WTC11 (cell line): ENCODE data around the gene PDPN. TPM values are rescaled to one million over a fixed set of nuclear protein-coding genes. Genes with fewer than 3 reads are reported as not detected.

Experiments used
- ATAC-seq: fragments of 200-7000 bp; cut with Tn5 transposase; 2 replicates; pipeline ENCODE4 v1.10.0; 2021; ENCODE audit warnings: mild to moderate bottlenecking, moderate library complexity
- CTCF ChIA-PET: fragments of 300-600 bp; sonication (Branson Sonifier 250); formaldehyde crosslinking; loops from one replicate; lab custom pipeline; 2021; ENCODE audit warnings: antibody characterized with exemption; lab: Charles Lee
- POLR2A ChIA-PET: fragments of 350-600 bp; sonication (Branson Sonifier 250); formaldehyde crosslinking; loops from one replicate; lab custom pipeline; 2021; ENCODE audit warnings: antibody characterized with exemption; lab: Charles Lee
- DNase-seq: peaks from one replicate; pipeline ENCODE4 v3.0.0; 2021; ENCODE audit warnings: low spot score
- H3K27ac Mint-ChIP-seq: 2 replicates; pipeline ENCODE4 v1.8.0; 2021; ENCODE audit warnings: mixed read lengths
- H3K27me3 Mint-ChIP-seq: 2 replicates; pipeline ENCODE4 v1.8.0; 2021; ENCODE audit warnings: low read depth, mild to moderate bottlenecking, moderate library complexity, mixed read lengths
- H3K36me3 Mint-ChIP-seq: 2 replicates; pipeline ENCODE4 v1.8.0; 2021; ENCODE audit warnings: mixed read lengths
- H3K4me1 Mint-ChIP-seq: 2 replicates; pipeline ENCODE4 v1.8.0; 2022; ENCODE audit warnings: mixed read lengths
- H3K4me3 Mint-ChIP-seq: 2 replicates; pipeline ENCODE4 v1.8.0; 2021; ENCODE audit warnings: mild to moderate bottlenecking, moderate library complexity, mixed read lengths
- H3K9me3 Mint-ChIP-seq: 2 replicates; pipeline ENCODE4 v1.8.0; 2021; ENCODE audit warnings: mixed read lengths
- CBFB ChIP-seq: sonication (generic); formaldehyde crosslinking; IDR thresholded peaks from 2 replicates; pipeline ENCODE4 v1.8.1; 2022; ENCODE audit warnings: mild to moderate bottlenecking, low read depth, missing genetic modification reagents
- CREM ChIP-seq: sonication (generic); formaldehyde crosslinking; IDR thresholded peaks from 2 replicates; pipeline ENCODE4 v1.8.1; 2022; ENCODE audit warnings: mild to moderate bottlenecking, missing genetic modification reagents, moderate library complexity
- ETV6 ChIP-seq: sonication (generic); formaldehyde crosslinking; IDR thresholded peaks from 2 replicates; pipeline ENCODE4 v1.8.1; 2022; ENCODE audit warnings: mild to moderate bottlenecking, missing genetic modification reagents
- FOXJ3 ChIP-seq: sonication (generic); formaldehyde crosslinking; IDR thresholded peaks from 2 replicates; pipeline ENCODE4 v1.9.0; 2021; ENCODE audit warnings: missing genetic modification reagents, mild to moderate bottlenecking, borderline replicate concordance
- FOXP1 ChIP-seq: sonication (generic); formaldehyde crosslinking; IDR thresholded peaks from 2 replicates; pipeline ENCODE4 v1.8.0; 2022; ENCODE audit warnings: missing genetic modification reagents, mild to moderate bottlenecking, moderate library complexity, borderline replicate concordance
- GTF2I ChIP-seq: fragments of 250-450 bp; sonication (Bioruptor Pico); conservative IDR thresholded peaks from 2 replicates; pipeline ENCODE4 v1.4.0; 2021; ENCODE audit warnings: mild to moderate bottlenecking
- IRF2 ChIP-seq: sonication (generic); formaldehyde crosslinking; IDR thresholded peaks from 2 replicates; pipeline ENCODE4 v1.8.0; 2022; ENCODE audit warnings: low read depth, missing genetic modification reagents, borderline replicate concordance
- JAZF1 ChIP-seq: fragments of 250-450 bp; sonication (Bioruptor Pico); IDR thresholded peaks from 2 replicates; pipeline ENCODE4 v1.9.0; 2021; ENCODE audit warnings: moderate library complexity, mild to moderate bottlenecking, inconsistent platforms
- NFATC4 ChIP-seq: fragments of 250-450 bp; sonication (Bioruptor Pico); IDR thresholded peaks from 2 replicates; pipeline ENCODE4 v1.9.0; 2021; ENCODE audit warnings: mild to moderate bottlenecking
- NR2C2 ChIP-seq: sonication (generic); formaldehyde crosslinking; IDR thresholded peaks from 2 replicates; pipeline ENCODE4 v1.8.0; 2022; ENCODE audit warnings: mild to moderate bottlenecking, missing genetic modification reagents
- PRDM15 ChIP-seq: sonication (generic); formaldehyde crosslinking; IDR thresholded peaks from 2 replicates; pipeline ENCODE4 v1.8.0; 2022; ENCODE audit warnings: missing genetic modification reagents
- RELA ChIP-seq: sonication (generic); formaldehyde crosslinking; IDR thresholded peaks from 2 replicates; pipeline ENCODE4 v1.8.1; 2022; ENCODE audit warnings: missing genetic modification reagents, mild to moderate bottlenecking, borderline replicate concordance
- SMAD3 ChIP-seq: sonication (generic); formaldehyde crosslinking; IDR thresholded peaks from 2 replicates; pipeline ENCODE4 v1.8.0; 2022; ENCODE audit warnings: missing genetic modification reagents, mild to moderate bottlenecking, borderline replicate concordance
- SP1 ChIP-seq: sonication (generic); formaldehyde crosslinking; conservative IDR thresholded peaks from 2 replicates; pipeline ENCODE4 v1.8.1; 2022; ENCODE audit warnings: missing genetic modification reagents
- TEAD1 ChIP-seq: sonication (generic); formaldehyde crosslinking; IDR thresholded peaks from 2 replicates; pipeline ENCODE4 v1.8.0; 2022; ENCODE audit warnings: mild to moderate bottlenecking, missing genetic modification reagents
- ZNF121 ChIP-seq: sonication (generic); formaldehyde crosslinking; IDR thresholded peaks from 2 replicates; pipeline ENCODE4 v1.8.0; 2023; ENCODE audit warnings: missing genetic modification reagents
- ZNF219 ChIP-seq: sonication (generic); formaldehyde crosslinking; IDR thresholded peaks from 2 replicates; pipeline ENCODE4 v1.8.0; 2023; ENCODE audit warnings: missing genetic modification reagents, mild to moderate bottlenecking, borderline replicate concordance
- ZNF263 ChIP-seq: sonication (generic); formaldehyde crosslinking; IDR thresholded peaks from 2 replicates; pipeline ENCODE4 v1.8.1; 2022; ENCODE audit warnings: low read depth, mild to moderate bottlenecking, moderate library complexity, missing genetic modification reagents
- total RNA-seq: library from RNA; stranded (reverse); gene quantifications from 3 replicates; pipeline ENCODE4 v1.2.3, GENCODE V29; 2021
- TF ChIP-seq, protein P1 (sequence below): sonication (generic); formaldehyde crosslinking; IDR thresholded peaks from 2 replicates; pipeline ENCODE4 v1.8.1; 2023; ENCODE audit warnings: mild to moderate bottlenecking, missing genetic modification reagents, moderate library complexity
- TF ChIP-seq, protein P2 (sequence below): sonication (generic); formaldehyde crosslinking; IDR thresholded peaks from 2 replicates; pipeline ENCODE4 v1.8.1; 2023; ENCODE audit warnings: mild to moderate bottlenecking, missing genetic modification reagents, moderate library complexity
- TF ChIP-seq, protein P3 (sequence below): sonication (generic); formaldehyde crosslinking; IDR thresholded peaks from 2 replicates; pipeline ENCODE4 v1.8.0; 2022; ENCODE audit warnings: mild to moderate bottlenecking, missing genetic modification reagents
- TF ChIP-seq, protein P4 (sequence below): fragments of 250-450 bp; sonication (Bioruptor Pico); IDR thresholded peaks from 2 replicates; pipeline ENCODE4 v1.9.0; 2021; ENCODE audit warnings: mild to moderate bottlenecking
- TF ChIP-seq, protein P5 (sequence below): fragments of 250-450 bp; sonication (Bioruptor Pico); IDR thresholded peaks from 2 replicates; pipeline ENCODE4 v2.1.2; 2022; ENCODE audit warnings: mild to moderate bottlenecking, moderate library complexity

The PDPN gene
- total RNA-seq, 1 experiment from 2014 or later, result 158 TPM

DNA sequence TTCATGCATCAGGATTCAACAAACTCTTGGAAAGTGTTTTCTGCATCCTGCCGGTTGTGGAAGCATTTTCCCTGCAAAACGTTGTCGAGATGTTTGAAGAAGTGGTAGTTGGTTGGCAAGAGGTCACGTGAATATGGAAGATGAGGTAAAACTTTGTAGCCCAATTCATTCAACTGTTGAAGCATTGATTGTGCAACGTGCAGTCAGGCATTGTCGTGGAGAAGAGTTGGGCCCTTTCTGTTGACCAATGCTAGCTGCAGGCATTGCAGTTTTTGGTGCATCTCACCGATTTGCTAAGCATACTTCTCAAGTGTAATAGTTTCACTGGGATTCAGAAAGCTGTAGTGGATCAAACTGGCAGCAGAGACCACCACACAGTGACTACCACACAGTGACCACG is 59.4 kb downstream of the PDPN start (continued):
- TF ChIP-seq, protein P1, sequence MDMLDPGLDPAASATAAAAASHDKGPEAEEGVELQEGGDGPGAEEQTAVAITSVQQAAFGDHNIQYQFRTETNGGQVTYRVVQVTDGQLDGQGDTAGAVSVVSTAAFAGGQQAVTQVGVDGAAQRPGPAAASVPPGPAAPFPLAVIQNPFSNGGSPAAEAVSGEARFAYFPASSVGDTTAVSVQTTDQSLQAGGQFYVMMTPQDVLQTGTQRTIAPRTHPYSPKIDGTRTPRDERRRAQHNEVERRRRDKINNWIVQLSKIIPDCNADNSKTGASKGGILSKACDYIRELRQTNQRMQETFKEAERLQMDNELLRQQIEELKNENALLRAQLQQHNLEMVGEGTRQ (CRISPR knock-in tag), result no peak
- no peak for TF ChIP-seq ZNF219 (CRISPR knock-in tag)
- TF ChIP-seq ZNF263, result no peak
- no peak for TF ChIP-seq FOXJ3 (CRISPR knock-in tag)
- TF ChIP-seq, protein P2, sequence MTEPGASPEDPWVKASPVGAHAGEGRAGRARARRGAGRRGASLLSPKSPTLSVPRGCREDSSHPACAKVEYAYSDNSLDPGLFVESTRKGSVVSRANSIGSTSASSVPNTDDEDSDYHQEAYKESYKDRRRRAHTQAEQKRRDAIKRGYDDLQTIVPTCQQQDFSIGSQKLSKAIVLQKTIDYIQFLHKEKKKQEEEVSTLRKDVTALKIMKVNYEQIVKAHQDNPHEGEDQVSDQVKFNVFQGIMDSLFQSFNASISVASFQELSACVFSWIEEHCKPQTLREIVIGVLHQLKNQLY (CRISPR knock-in tag), result no peak
- no peak for TF ChIP-seq NFATC4 (CRISPR knock-in tag)
- TF ChIP-seq, protein P3, sequence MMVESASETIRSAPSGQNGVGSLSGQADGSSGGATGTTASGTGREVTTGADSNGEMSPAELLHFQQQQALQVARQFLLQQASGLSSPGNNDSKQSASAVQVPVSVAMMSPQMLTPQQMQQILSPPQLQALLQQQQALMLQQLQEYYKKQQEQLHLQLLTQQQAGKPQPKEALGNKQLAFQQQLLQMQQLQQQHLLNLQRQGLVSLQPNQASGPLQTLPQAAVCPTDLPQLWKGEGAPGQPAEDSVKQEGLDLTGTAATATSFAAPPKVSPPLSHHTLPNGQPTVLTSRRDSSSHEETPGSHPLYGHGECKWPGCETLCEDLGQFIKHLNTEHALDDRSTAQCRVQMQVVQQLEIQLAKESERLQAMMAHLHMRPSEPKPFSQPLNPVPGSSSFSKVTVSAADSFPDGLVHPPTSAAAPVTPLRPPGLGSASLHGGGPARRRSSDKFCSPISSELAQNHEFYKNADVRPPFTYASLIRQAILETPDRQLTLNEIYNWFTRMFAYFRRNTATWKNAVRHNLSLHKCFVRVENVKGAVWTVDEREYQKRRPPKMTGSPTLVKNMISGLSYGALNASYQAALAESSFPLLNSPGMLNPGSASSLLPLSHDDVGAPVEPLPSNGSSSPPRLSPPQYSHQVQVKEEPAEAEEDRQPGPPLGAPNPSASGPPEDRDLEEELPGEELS, result no peak
- TF ChIP-seq, protein P4, sequence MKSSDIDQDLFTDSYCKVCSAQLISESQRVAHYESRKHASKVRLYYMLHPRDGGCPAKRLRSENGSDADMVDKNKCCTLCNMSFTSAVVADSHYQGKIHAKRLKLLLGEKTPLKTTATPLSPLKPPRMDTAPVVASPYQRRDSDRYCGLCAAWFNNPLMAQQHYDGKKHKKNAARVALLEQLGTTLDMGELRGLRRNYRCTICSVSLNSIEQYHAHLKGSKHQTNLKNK (CRISPR knock-in tag), result no peak
- no peak for TF ChIP-seq JAZF1 (CRISPR knock-in tag)

DNA sequence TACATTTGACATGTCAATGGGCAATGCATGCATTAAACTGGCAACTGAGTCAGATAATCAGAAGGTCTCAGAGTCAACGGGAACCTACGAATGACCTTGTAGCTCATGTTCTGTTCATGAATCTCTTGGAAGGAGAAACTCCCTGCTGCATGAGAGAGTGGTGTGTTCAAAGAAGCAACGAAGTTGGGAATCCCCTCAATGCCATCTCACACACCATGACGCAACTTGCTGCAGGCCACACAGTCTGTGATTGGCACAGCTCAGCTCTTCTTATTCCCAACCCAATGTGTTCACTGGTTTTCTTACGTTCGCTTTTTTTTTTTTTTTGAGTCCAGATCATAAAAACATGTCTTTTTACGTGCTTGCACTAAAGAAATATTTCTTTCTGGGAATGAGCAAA is 62.9 kb downstream of the PDPN start:
- H3K36me3 Mint-ChIP-seq, result peaks cover 5% of the 10 kb centered on the region
- peaks cover 4% of the 10 kb centered on the region for H3K4me1 Mint-ChIP-seq
- H3K27me3 Mint-ChIP-seq, result no peaks in the 10 kb centered on the region; the same call in 1 of the 2 replicates
- TF ChIP-seq IRF2 (CRISPR knock-in tag), result no peak
- no peak for TF ChIP-seq SMAD3 (CRISPR knock-in tag)
- no peak for TF ChIP-seq PRDM15 (CRISPR knock-in tag)
- no peak for TF ChIP-seq FOXP1 (CRISPR knock-in tag)
- TF ChIP-seq SP1, result no peak
- no peak for TF ChIP-seq CBFB (CRISPR knock-in tag)
- no peak for TF ChIP-seq NR2C2
- TF ChIP-seq ETV6 (CRISPR knock-in tag), result no peak
- no peak for TF ChIP-seq RELA (CRISPR knock-in tag)
- no peak for TF ChIP-seq TEAD1 (CRISPR knock-in tag)
- TF ChIP-seq CREM, result no peak
- no peak for TF ChIP-seq ZNF121 (CRISPR knock-in tag)
- TF ChIP-seq, protein P5, sequence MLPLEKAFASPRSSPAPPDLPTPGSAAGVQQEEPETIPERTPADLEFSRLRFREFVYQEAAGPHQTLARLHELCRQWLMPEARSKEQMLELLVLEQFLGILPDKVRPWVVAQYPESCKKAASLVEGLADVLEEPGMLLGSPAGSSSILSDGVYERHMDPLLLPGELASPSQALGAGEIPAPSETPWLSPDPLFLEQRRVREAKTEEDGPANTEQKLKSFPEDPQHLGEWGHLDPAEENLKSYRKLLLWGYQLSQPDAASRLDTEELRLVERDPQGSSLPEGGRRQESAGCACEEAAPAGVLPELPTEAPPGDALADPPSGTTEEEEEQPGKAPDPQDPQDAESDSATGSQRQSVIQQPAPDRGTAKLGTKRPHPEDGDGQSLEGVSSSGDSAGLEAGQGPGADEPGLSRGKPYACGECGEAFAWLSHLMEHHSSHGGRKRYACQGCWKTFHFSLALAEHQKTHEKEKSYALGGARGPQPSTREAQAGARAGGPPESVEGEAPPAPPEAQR (CRISPR knock-in tag), result no peak
- no peak for TF ChIP-seq GTF2I (CRISPR knock-in tag)
- no peak for TF ChIP-seq NFATC4 (CRISPR knock-in tag)
- POLR2A ChIA-PET, result no interaction called here
- no peak for ATAC-seq
- DNase-seq, result no peak
- H3K9me3 Mint-ChIP-seq, result peaks cover 11% of the 10 kb centered on the region
- no peak overlapping the region for H3K27ac Mint-ChIP-seq
- CTCF ChIA-PET, result no interaction called here
- no peak overlapping the region for H3K4me3 Mint-ChIP-seq
